GM19099 (cell line): ENCODE measurements around the gene SYNE2.

Experiments
- POLR2A ChIP-seq: IDR thresholded peaks from 3 replicates; pipeline ENCODE4 v1.6.1; 2011; ENCODE audit warnings: low read depth; ENCODE audit not compliant: insufficient read length; ENCODE audit errors: extremely low read depth

Gene SYNE2

GRCh38 chr14:64194404-64194803, 341.6 kb downstream of the SYNE2 start:
- TF ChIP-seq POLR2A, result no peak

GRCh38 chr14:64195199-64195598, 342.4 kb downstream of the SYNE2 start:
- TF ChIP-seq POLR2A, result no peak

GRCh38 chr14:64196056-64196455, 343.3 kb downstream of the SYNE2 start:
- TF ChIP-seq POLR2A, result no peak

- no peak for TF ChIP-seq POLR2A
These were observed 344.1 kb downstream of the SYNE2 start for GRCh38 chr14:64196814-64197411.

GRCh38 chr14:64197996-64198395, 345.2 kb downstream of the SYNE2 start:
- no peak for TF ChIP-seq POLR2A

GRCh38 chr14:64198486-64198885, 345.7 kb downstream of the SYNE2 start:
- no peak for TF ChIP-seq POLR2A

GRCh38 chr14:64200170-64200569, 347.4 kb downstream of the SYNE2 start:
- no peak for TF ChIP-seq POLR2A

- no peak for TF ChIP-seq POLR2A
These were observed 348.5 kb downstream of the SYNE2 start for GRCh38 chr14:64201296-64201695.

- TF ChIP-seq POLR2A, result no peak
These were observed 349.2 kb downstream of the SYNE2 start for GRCh38 chr14:64201921-64202545.

- TF ChIP-seq POLR2A, result no peak
These were observed 349.9 kb downstream of the SYNE2 start for GRCh38 chr14:64202716-64203115.

- no peak for TF ChIP-seq POLR2A
These were observed 350.7 kb downstream of the SYNE2 start for GRCh38 chr14:64203366-64204006.

- no peak for TF ChIP-seq POLR2A
These were observed 355.5 kb downstream of the SYNE2 start for GRCh38 chr14:64208261-64208660.

- TF ChIP-seq POLR2A, result no peak
These were observed 356.2 kb downstream of the SYNE2 start for GRCh38 chr14:64208981-64209380.

GRCh38 chr14:64209444-64210131, 356.8 kb downstream of the SYNE2 start:
- TF ChIP-seq POLR2A, result no peak

GRCh38 chr14:64210216-64210615, 357.4 kb downstream of the SYNE2 start:
- no peak for TF ChIP-seq POLR2A

GRCh38 chr14:64212666-64213065, 359.9 kb downstream of the SYNE2 start:
- TF ChIP-seq POLR2A, result no peak
